Myocyte (in vitro differentiated cells): ENCODE data around the gene LSM11. TPM values are rescaled to one million over a fixed set of nuclear protein-coding genes. Genes with fewer than 3 reads are reported as not detected.

Experiments
- DNase-seq: peaks from one replicate; pipeline ENCODE4 v3.0.0-alpha.2; 2012; ENCODE audit warnings: low read depth
- total RNA-seq: library from RNA; depleted of rRNA; stranded (reverse); fragments of >200 nt; gene quantifications from 2 replicates; pipeline ENCODE4 v1.2.3, GENCODE V29; 2014

The LSM11 gene
- total RNA-seq, 1 donor from 2014 or later = 5.7 TPM

- no peak for DNase-seq
These were observed 10.8 kb upstream of the LSM11 start for GRCh38 chr5:157732596-157733262.

GRCh38 chr5:157734436-157734835 is 9.1 kb upstream of the LSM11 start:
- no peak for DNase-seq

GRCh38 chr5:157735991-157736390 is 7.5 kb upstream of the LSM11 start:
- no peak for DNase-seq

DNA sequence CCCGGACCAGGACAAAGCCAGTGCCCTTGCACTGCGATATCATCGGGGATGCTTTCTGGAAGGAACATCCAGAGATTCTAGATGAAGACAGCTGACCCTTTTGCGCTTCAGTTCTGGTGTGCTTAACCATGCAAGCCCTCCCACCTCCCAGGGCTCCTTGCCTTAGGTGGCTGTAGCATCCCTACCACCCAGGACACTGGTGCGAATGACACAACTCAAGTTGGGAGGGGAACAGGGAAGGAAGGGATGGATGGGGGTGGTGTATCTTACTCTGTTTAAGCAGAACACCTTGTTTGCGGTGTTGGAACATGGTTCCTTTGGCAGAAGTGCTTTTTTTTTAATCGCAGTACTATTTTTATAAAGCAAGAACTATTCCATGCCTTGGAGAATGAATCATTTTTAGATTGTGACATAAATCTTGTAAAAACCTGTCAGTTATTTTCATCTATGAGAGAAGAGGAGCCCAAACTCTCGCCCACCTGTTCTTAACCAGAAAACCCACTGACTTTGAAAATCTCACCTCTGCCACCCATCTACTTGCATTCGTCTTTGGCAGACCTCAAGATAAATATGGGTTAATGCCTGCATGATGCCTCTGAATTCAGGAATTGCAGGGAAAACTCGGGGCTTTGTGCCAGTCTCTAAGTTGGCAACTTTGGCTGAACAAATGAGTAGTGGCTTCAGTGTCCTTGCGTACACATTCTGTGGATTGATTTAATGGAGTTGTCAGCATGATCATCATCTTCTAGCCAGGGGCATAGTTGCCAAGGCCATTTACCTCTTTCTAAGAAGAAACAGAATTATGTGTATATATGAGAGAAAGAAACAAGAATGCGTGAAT is 3.9 kb upstream of the LSM11 start:
- no peak for DNase-seq

- DNase-seq = no peak
These were observed 3.3 kb upstream of the LSM11 start for GRCh38 chr5:157740229-157740610.

- DNase-seq = no peak
These were observed 2.4 kb upstream of the LSM11 start for GRCh38 chr5:157741131-157741530.

DNA sequence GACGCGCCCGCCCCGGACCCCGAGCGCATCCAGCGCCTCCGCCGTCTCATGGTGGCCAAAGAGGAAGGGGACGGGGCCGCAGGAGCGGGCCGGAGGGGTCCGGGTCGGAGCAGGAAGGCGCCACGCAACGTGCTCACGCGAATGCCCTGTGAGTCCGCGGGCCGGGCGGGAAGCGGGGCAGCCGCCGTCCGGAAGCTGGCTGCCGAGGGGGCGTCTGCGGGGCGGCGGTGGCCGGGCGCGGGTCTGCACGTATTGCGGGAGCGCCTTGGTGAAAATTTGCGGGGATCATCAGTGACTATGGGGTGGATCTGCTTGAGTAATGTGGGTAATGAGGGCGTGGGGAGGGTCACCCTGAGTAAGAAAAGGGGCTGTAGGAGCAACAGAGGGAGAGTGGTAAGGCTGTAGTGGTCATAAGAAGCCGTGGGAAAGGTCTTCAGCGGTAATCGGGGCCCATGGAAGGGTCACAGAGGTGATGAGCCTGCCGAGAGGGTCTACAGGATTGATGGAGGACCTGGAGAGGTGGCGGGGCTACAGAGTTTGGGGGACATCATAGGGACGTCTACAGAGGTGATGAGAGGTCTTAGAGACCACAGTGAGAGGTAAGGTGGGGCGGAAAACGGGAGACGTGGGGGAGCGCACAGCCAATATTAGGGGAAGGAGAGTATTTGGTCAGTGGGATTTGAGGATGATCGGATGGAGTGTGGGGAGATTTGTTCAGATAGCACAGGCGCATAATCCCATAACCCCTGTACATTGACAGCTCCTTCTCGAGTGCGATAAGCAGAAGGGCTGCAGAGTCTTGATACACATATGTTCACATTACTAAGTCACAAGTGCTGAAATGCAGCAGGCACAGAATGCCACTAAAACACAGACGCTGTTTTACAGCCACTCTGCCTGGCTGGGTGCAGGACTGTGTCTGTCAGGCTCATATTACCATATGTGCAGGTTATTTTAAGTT is 819 bp downstream of the LSM11 start:
- DNase-seq = no peak

GRCh38 chr5:157745041-157745456 is 1.5 kb downstream of the LSM11 start:
- no peak for DNase-seq

DNA sequence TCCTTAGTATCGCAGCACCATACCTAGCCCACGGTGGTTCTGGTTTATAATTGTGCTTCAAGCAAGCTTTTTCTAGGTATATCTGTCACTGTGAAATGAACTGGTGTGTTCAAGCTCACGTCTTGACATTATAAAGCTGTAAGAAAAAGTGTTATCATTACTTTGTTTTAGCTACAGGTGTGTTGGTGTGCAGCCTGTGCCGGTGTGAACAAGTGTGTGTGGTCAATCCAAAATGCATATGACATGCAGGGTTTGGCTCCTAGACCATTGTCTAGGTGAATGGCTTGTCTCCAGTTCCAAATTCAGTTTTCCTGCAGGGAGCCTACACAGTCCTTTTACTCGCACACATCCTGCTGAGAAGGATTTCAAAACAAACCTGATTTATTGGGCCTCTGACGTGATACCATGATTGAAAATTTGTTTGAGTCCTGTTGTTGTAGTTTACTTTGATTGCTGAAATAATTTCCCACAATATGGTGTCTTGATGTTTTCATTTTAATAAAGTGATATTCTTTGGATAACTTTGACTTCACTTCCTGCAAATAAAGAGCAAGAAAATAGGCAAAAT is 3.7 kb downstream of the LSM11 start:
- DNase-seq = no peak

DNA sequence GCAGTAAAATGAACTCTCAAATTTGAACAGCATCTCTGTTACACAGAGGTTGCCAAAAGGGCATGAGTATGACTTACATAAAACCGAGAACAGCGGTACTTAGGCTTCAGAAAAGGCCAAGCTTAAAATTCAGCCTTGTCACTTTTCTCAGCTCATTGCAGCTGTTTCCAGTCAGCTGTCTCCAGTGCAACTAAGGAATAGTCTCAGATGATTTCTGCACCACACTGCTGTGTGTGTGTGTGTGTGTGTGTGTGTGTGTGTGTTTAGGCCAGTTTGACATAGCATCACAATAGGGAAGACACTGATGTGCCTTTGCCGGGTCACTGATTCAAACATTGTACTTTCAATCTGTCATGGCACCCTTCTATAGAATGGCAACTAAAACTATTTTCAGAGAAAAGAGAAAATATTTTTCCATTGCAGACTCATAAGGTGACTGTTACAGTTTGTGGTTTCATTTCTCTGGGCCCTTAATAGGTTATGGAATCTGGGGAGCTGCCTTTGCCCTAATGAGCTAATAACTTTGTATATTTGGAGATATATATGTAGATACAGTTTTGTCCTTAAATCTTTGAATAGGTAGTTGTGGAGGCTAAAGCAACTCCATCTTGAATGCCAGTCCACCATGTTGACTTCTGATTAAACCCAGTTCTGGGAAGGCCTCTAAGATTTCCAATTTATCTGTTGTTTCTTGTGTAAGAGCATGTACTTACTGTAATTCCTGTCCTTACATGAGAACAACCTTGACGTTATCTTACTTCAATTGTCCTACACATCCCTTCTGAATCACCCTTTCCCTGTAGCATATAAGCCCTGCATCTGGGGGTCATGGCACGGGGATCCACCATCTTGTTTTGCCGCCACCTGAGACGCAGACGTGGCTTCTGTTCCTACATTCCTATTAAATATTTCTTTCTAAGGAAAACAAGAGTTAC is 4.5 kb downstream of the LSM11 start:
- DNase-seq = peak; percentile 93

GRCh38 chr5:157748760-157749461 is 5.4 kb downstream of the LSM11 start:
- DNase-seq = peak; percentile 71

DNA sequence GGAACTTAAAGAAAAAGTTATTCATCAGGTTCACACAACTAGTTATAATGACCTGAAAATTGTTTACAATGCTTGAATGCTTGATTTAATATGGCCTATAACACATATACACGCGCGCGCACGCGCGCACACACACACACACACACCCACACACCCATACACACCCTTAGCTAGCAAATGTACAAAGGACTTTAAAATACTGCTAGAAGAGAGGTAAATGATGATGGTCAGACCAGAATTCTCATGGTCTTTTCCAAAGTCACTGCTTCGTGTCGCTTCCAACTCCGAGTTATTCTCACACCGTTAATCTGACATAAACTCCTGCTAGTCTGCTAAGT is 5.9 kb downstream of the LSM11 start:
- DNase-seq = no peak

GRCh38 chr5:157750320-157750719 is 6.8 kb downstream of the LSM11 start:
- DNase-seq = no peak

DNA sequence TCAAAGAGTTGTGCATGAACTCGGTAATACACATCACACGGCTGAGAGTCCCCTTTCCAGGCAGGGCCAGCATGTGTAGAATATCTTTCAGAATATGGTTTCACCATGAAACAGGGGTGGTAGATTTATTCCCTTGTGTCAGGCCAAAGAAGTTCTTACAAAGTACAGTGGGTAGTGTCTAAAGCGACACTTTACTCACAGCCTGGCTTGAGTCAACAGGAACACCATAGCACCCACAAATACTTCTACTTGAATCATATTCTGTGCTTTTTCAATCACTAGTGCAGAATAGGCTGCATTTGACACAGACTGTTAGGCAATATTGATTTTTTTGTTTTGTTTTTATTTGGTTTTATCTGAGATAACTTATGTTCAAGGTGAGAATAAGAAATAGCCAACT is 12.6 kb downstream of the LSM11 start:
- DNase-seq = no peak

- DNase-seq = no peak
These were observed 15.2 kb downstream of the LSM11 start for GRCh38 chr5:157758706-157759105.

DNA sequence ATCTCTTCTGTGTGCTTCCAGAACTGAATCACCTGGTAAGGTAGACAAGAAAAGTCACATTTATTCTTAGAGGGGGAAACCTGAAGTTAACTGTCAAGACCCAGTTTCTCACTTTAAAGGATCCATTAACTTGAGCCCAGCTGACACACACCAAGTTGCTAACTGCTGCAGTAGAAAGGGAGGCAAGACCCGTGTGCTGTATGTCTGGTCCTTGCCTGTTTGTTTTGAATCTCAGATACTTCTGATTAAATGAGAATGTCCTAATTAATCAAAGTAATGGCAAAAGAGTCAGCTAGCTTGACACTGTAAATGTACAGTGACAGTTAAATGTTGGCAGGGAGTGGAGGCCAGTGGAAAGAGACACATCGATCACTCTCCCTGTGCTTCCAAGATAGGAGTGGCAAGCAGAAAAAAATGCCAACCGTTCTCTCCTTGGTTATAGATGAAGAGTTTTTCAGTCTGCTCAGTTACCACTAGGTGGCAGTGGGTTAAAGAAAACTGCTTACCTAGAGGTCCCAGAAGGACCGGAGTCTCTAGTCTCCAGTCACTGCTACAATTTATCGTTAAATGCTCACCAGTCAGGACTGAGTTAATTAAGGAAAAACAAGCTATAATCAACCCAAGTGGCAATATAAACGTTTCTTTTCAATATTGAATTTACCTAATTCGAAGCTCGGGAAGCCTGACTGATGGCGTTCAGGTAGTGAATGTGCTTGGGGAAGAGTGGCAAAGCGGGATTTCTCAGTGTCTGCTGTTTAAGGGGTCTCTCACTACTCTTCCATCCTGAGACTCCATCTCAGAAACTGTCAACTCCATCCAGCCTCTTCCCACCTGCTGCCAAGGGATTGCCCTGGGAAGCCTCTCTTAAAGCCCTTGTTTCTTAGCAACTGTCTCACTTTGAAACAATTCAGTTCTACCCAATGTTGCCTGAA is 18.4 kb downstream of the LSM11 start:
- DNase-seq = peak; percentile 70

DNA sequence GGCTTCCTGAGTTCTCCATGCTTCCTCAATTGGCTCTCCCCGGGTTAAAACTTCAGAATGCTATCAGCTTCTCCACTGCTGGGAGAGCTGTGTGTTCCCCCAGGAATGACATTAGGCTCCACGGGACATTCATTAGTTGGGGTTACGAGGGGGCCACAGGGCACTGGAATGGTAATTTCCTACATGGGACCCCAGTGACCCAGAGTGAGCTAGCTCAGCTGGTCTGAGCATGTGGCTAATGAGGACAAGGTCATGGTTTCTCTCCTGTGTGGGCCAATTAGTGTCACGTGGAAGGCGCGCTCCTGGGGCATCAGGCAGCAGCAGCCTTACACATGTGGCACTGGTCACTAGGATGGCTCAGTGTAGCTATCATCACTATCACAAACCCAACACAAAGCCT is 21.0 kb downstream of the LSM11 start:
- DNase-seq = no peak

DNA sequence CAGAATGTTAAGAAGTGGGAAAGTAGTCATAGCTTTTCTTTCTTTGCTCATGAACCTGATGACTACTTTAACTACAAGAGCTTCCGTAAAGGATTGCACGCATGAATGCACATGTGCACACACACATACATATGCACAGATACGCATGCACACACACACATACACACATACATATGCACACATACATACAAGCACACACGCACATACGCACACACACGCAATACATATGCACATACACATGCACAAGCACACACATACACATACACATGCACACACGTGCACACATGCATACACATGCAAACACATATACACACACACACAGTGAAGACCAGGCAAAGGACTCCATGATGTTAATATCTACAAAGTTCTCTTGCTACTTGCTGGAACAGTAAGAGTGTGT is 22.9 kb downstream of the LSM11 start:
- DNase-seq = no peak

DNA sequence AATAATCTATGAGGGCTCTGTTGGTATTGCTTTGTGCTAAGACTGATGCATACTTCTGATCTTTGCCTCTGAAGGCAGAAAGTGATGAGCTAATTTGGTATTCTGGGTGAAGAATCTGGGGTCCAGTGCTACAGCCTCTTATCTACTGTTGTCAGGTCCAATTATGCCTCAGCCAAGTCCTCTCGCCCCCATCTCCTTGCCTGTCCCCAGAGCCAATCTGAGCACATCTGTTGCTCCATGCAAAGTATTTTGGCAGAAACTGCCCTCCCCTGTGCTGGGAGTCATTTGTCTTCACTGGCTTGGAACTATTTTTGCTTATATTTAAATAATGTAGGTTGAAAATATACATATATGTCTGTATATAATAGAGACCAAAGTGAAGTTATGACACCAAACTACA is 23.4 kb downstream of the LSM11 start:
- no peak for DNase-seq
